ENCODE measurements around the gene CFAP43.

CFAP43 gene

DNA sequence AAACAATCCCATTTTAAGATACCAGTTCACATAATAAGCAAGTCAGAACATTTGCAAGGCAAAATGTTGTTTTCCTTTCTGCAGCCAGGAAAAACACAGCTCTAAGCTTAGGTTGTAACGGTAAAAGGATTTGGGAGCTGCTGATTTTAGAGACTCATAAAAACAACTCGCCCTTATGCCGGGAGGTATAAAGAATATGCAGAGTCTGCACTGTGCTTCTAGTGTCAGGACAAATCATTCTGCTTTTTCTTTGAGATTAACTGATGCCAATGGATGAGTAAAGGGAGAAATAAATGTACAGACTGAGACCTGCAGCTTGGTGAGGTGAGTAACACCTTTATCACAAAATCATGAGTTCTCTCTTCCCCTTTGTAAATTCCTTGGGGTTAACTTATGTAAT lies 112.2 kb downstream of the CFAP43 start:
- peaks cover 11% of the 10 kb centered on the region for H3K4me1 ChIP-seq (ENCODE audit: control insufficient read depth, insufficient read depth, low read length, poor library complexity, severe bottlenecking)
- H3K27ac ChIP-seq (ENCODE audit: low read depth, low read length, severe bottlenecking), result peak overlapping the region; percentile 100
- WGBS, 2 experiments (ENCODE audit: insufficient coverage in 2 of 2), result 90 to 93% methylated on average over 3 of the region's 3 CpGs
- H3K4me3 ChIP-seq (ENCODE audit: extremely low read depth, insufficient read depth, low read length, poor library complexity, severe bottlenecking), result peak overlapping the region; percentile 74
- H3K36me3 ChIP-seq (ENCODE audit: control insufficient read depth, insufficient read depth, low read length), result peaks cover 4% of the 10 kb centered on the region
- no peaks in the 10 kb centered on the region for H3K9me3 ChIP-seq (ENCODE audit: control insufficient read depth, low read length)

DNA sequence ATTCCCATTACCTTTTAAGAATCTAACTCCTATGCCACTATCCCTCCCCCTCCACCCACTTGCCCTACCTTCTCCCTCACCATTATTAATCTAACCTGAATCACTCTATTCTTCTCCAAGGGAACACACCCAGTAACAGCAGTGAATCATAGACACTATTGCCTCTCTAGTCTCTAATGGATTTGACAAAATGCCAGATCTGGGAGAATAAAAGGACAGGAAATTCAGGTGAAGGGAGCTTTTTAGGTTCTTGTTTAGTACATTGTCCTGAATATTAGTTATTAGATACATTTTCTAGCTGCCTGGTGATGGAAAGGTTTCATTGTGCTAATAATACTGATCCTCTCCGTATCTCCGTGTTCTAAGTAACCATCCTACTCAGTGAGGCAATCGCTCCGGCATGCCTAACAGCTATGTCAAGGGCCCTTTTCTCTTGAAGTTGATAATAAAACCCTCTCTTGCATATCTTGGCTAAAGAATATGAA lies 114.3 kb downstream of the CFAP43 start:
- Histone ChIP-seq H3K4me3 (ENCODE audit: extremely low read depth, insufficient read depth, low read length, poor library complexity, severe bottlenecking) (no peak overlapping the region), H3K9me3 (ENCODE audit: control insufficient read depth, low read length) (no peaks in the 10 kb centered on the region), H3K4me1 (ENCODE audit: control insufficient read depth, insufficient read depth, low read length, poor library complexity, severe bottlenecking) (peaks cover 11% of the 10 kb centered on the region), H3K36me3 (ENCODE audit: control insufficient read depth, insufficient read depth, low read length) (no peaks in the 10 kb centered on the region), H3K27ac (ENCODE audit: low read depth, low read length, severe bottlenecking) (no peak overlapping the region)
- WGBS, 2 experiments (ENCODE audit: insufficient coverage in 2 of 2), result 94 to 96% methylated on average over 2 to 3 of the region's 4 CpGs

GRCh38 chr10:104113376-104113956 lies 118.7 kb downstream of the CFAP43 start:
- H3K27ac ChIP-seq (ENCODE audit: low read depth, low read length, severe bottlenecking), result no peak overlapping the region
- peaks cover 3% of the 10 kb centered on the region for H3K4me1 ChIP-seq (ENCODE audit: control insufficient read depth, insufficient read depth, low read length, poor library complexity, severe bottlenecking)
- H3K4me3 ChIP-seq (ENCODE audit: extremely low read depth, insufficient read depth, low read length, poor library complexity, severe bottlenecking), result no peak overlapping the region
- H3K36me3 ChIP-seq (ENCODE audit: control insufficient read depth, insufficient read depth, low read length), result no peaks in the 10 kb centered on the region
- WGBS, 2 experiments (ENCODE audit: insufficient coverage in 2 of 2), result no CpG with 5 or more reads among the region's 1 CpG
- no peaks in the 10 kb centered on the region for H3K9me3 ChIP-seq (ENCODE audit: control insufficient read depth, low read length)

- Histone ChIP-seq H3K4me1 (ENCODE audit: control insufficient read depth, insufficient read depth, low read length, poor library complexity, severe bottlenecking) (peaks cover 3% of the 10 kb centered on the region), H3K4me3 (ENCODE audit: extremely low read depth, insufficient read depth, low read length, poor library complexity, severe bottlenecking) (no peak overlapping the region), H3K9me3 (ENCODE audit: control insufficient read depth, low read length) (no peaks in the 10 kb centered on the region), H3K36me3 (ENCODE audit: control insufficient read depth, insufficient read depth, low read length) (no peaks in the 10 kb centered on the region), H3K27ac (ENCODE audit: low read depth, low read length, severe bottlenecking) (peak overlapping the region; percentile 72)
- 86% methylated on average over 1 of the region's 3 CpGs; no CpG with 5 or more reads in 1 of the 2 experiments for WGBS, 2 experiments (ENCODE audit: insufficient coverage in 2 of 2)
Observed at GRCh38 chr10:104109908-104110662, 122.1 kb downstream of the CFAP43 start.

GRCh38 chr10:104104926-104105325 lies 127.2 kb downstream of the CFAP43 start:
- Histone ChIP-seq H3K9me3 (ENCODE audit: control insufficient read depth, low read length) (no peaks in the 10 kb centered on the region), H3K27ac (ENCODE audit: low read depth, low read length, severe bottlenecking) (no peak overlapping the region), H3K36me3 (ENCODE audit: control insufficient read depth, insufficient read depth, low read length) (no peaks in the 10 kb centered on the region), H3K4me3 (ENCODE audit: extremely low read depth, insufficient read depth, low read length, poor library complexity, severe bottlenecking) (no peak overlapping the region), H3K4me1 (ENCODE audit: control insufficient read depth, insufficient read depth, low read length, poor library complexity, severe bottlenecking) (peaks cover 3% of the 10 kb centered on the region)
- WGBS, 2 experiments (ENCODE audit: insufficient coverage in 2 of 2), result 80 to 100% methylated on average over 1 of the region's 2 CpGs

GRCh38 chr10:104104418-104104817 lies 127.7 kb downstream of the CFAP43 start:
- no CpG with 5 or more reads among the region's 1 CpG for WGBS, 2 experiments (ENCODE audit: insufficient coverage in 2 of 2)
- no peaks in the 10 kb centered on the region for H3K36me3 ChIP-seq (ENCODE audit: control insufficient read depth, insufficient read depth, low read length)
- H3K9me3 ChIP-seq (ENCODE audit: control insufficient read depth, low read length), result no peaks in the 10 kb centered on the region
- no peak overlapping the region for H3K4me3 ChIP-seq (ENCODE audit: extremely low read depth, insufficient read depth, low read length, poor library complexity, severe bottlenecking)
- H3K27ac ChIP-seq (ENCODE audit: low read depth, low read length, severe bottlenecking), result no peak overlapping the region
- no peaks in the 10 kb centered on the region for H3K4me1 ChIP-seq (ENCODE audit: control insufficient read depth, insufficient read depth, low read length, poor library complexity, severe bottlenecking)

- no peaks in the 10 kb centered on the region for H3K9me3 ChIP-seq (ENCODE audit: control insufficient read depth, low read length)
- no CpG with 5 or more reads among the region's 1 CpG for WGBS, 2 experiments (ENCODE audit: insufficient coverage in 2 of 2)
- H3K4me1 ChIP-seq (ENCODE audit: control insufficient read depth, insufficient read depth, low read length, poor library complexity, severe bottlenecking), result no peaks in the 10 kb centered on the region
- H3K36me3 ChIP-seq (ENCODE audit: control insufficient read depth, insufficient read depth, low read length), result no peaks in the 10 kb centered on the region
- H3K27ac ChIP-seq (ENCODE audit: low read depth, low read length, severe bottlenecking), result no peak overlapping the region
- no peak overlapping the region for H3K4me3 ChIP-seq (ENCODE audit: extremely low read depth, insufficient read depth, low read length, poor library complexity, severe bottlenecking)
Observed at GRCh38 chr10:104103956-104104355, 128.2 kb downstream of the CFAP43 start.

GRCh38 chr10:104101902-104102301 lies 130.3 kb downstream of the CFAP43 start:
- no peaks in the 10 kb centered on the region for H3K36me3 ChIP-seq (ENCODE audit: control insufficient read depth, insufficient read depth, low read length)
- 100% methylated on average over 1 of the region's 1 CpG; no CpG with 5 or more reads in 1 of the 2 experiments for WGBS, 2 experiments (ENCODE audit: insufficient coverage in 2 of 2)

DNA sequence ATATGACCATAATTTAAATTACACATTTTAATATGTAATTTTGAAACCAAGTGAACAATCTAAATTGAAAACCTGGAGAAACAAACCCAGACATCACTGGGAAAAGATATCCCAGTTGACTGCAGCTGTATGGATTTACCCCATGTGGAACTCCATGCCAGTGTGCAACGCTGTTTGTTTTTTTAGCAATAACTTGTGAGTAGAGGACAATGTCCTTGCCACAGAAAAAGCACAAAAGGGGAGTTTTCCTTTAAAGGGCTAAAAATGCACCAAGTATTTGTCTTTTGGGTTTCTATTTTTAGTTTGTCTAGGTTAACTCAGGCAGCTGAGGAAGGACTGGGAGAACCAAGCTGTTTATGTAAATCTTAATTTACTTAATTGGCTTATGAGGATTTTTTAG lies 131.4 kb downstream of the CFAP43 start:
- Histone ChIP-seq H3K4me1 (ENCODE audit: control insufficient read depth, insufficient read depth, low read length, poor library complexity, severe bottlenecking) (no peaks in the 10 kb centered on the region), H3K36me3 (ENCODE audit: control insufficient read depth, insufficient read depth, low read length) (no peaks in the 10 kb centered on the region), H3K27ac (ENCODE audit: low read depth, low read length, severe bottlenecking) (no peak overlapping the region), H3K9me3 (ENCODE audit: control insufficient read depth, low read length) (peaks cover 11% of the 10 kb centered on the region), H3K4me3 (ENCODE audit: extremely low read depth, insufficient read depth, low read length, poor library complexity, severe bottlenecking) (no peak overlapping the region)
- WGBS, 2 experiments (ENCODE audit: insufficient coverage in 2 of 2), result no CpG with 5 or more reads among the region's 1 CpG

More at GRCh38 chr10:104101902-104102301, 130.3 kb downstream of the CFAP43 start:
- Histone ChIP-seq H3K4me1 (ENCODE audit: control insufficient read depth, insufficient read depth, low read length, poor library complexity, severe bottlenecking) (no peaks in the 10 kb centered on the region), H3K27ac (ENCODE audit: low read depth, low read length, severe bottlenecking) (no peak overlapping the region), H3K4me3 (ENCODE audit: extremely low read depth, insufficient read depth, low read length, poor library complexity, severe bottlenecking) (no peak overlapping the region), H3K9me3 (ENCODE audit: control insufficient read depth, low read length) (peaks cover 7% of the 10 kb centered on the region)

GRCh38 chr10:104099941-104100340 lies 132.2 kb downstream of the CFAP43 start:
- H3K36me3 ChIP-seq (ENCODE audit: control insufficient read depth, insufficient read depth, low read length), result no peaks in the 10 kb centered on the region
- no peak overlapping the region for H3K4me3 ChIP-seq (ENCODE audit: extremely low read depth, insufficient read depth, low read length, poor library complexity, severe bottlenecking)
- H3K4me1 ChIP-seq (ENCODE audit: control insufficient read depth, insufficient read depth, low read length, poor library complexity, severe bottlenecking), result no peaks in the 10 kb centered on the region
- H3K9me3 ChIP-seq (ENCODE audit: control insufficient read depth, low read length), result peaks cover 11% of the 10 kb centered on the region
- no peak overlapping the region for H3K27ac ChIP-seq (ENCODE audit: low read depth, low read length, severe bottlenecking)

GRCh38 chr10:104099269-104099668 lies 132.9 kb downstream of the CFAP43 start:
- WGBS, 2 experiments (ENCODE audit: insufficient coverage in 2 of 2), result no CpG with 5 or more reads among the region's 3 CpGs
- H3K4me3 ChIP-seq (ENCODE audit: extremely low read depth, insufficient read depth, low read length, poor library complexity, severe bottlenecking), result no peak overlapping the region
- peaks cover 11% of the 10 kb centered on the region for H3K9me3 ChIP-seq (ENCODE audit: control insufficient read depth, low read length)
- no peaks in the 10 kb centered on the region for H3K36me3 ChIP-seq (ENCODE audit: control insufficient read depth, insufficient read depth, low read length)
- no peak overlapping the region for H3K27ac ChIP-seq (ENCODE audit: low read depth, low read length, severe bottlenecking)
- no peaks in the 10 kb centered on the region for H3K4me1 ChIP-seq (ENCODE audit: control insufficient read depth, insufficient read depth, low read length, poor library complexity, severe bottlenecking)

Data from mesodermal cell (in vitro differentiated cells).